Prostate gland (tissue), 2 donors: Measurements from ENCODE around the gene GIMAP5. TPM values are rescaled to one million over a fixed set of nuclear protein-coding genes. Genes with fewer than 3 reads are reported as not detected.

ENCODE experiments used
- DNase-seq: peaks from one replicate; pipeline ENCODE4 v3.0.0-alpha.2; 2019; ENCODE audit warnings: low spot score
- H3K27ac ChIP-seq, 2 donors: fragments of 200-600 bp; sonication (generic); 2 replicates each; pipeline ENCODE4 v1.5.1; 2017 to 2019
- H3K27me3 ChIP-seq: fragments of 200-600 bp; sonication (generic); replicated peaks from 2 replicates; pipeline ENCODE4 v1.5.1; 2019; ENCODE audit not compliant: insufficient read depth
- H3K36me3 ChIP-seq, 2 donors: fragments of 200-600 bp; sonication (generic); 1 replicate in 1 of 2; 2 replicates in 1 of 2; pipeline versions ENCODE4 v1.5.1 to v1.8.1; 2017 to 2019
- H3K4me1 ChIP-seq: fragments of 200-600 bp; sonication (generic); replicated peaks from 2 replicates; pipeline ENCODE4 v1.5.1; 2019
- H3K4me3 ChIP-seq, 2 donors: fragments of 200-600 bp; sonication (generic); 2 replicates each; pipeline ENCODE4 v1.5.1; 2017 to 2019
- H3K9me3 ChIP-seq: fragments of 200-600 bp; sonication (generic); 2 replicates; pipeline ENCODE4 v1.5.1; 2017
- POLR2A ChIP-seq: fragments of 450-650 bp; IDR thresholded peaks from one replicate; pipeline ENCODE4 v1.6.1; 2016; ENCODE audit warnings: antibody characterized with exemption, mild to moderate bottlenecking
- POLR2AphosphoS5 ChIP-seq: sonication (generic); formaldehyde crosslinking; IDR thresholded peaks from one replicate; pipeline ENCODE4 v1.6.1; 2017; ENCODE audit warnings: antibody characterized with exemption
- whole genome bisulfite sequencing: methylation state at CpG from one replicate; pipeline ENCODE4 v1.1.5; 2018; 5-methylcytosine and 5-hydroxymethylcytosine counted together
- intact Hi-C: fragments of 100-400 bp; cut with DNase I; formaldehyde crosslinking; loops from one replicate; pipeline ENCODE4 v1.14.2; 2022
- total RNA-seq, 2 donors: library from RNA; depleted of rRNA; stranded (reverse); fragments of >200 nt; gene quantifications; one replicate each; pipeline ENCODE4 v1.1.0, GENCODE V29; 2016
- TF ChIP-seq, protein P1 (sequence below), 4 experiments: fragments of 200-600 bp in 2 of 4; fragments of 450-650 bp in 2 of 4; sonication (generic) in 2 of 4; IDR thresholded peaks; 1 replicate in 3 of 4; 2 replicates in 1 of 4; pipeline ENCODE4 v1.5.1; 2016 to 2019; ENCODE audit warnings: antibody characterized with exemption in 4 of 4, mild to moderate bottlenecking in 2 of 4, moderate library complexity in 2 of 4

Gene GIMAP5
- total RNA-seq, 2 donors from 2014 or later = 11.1 to 15.1 TPM

DNA sequence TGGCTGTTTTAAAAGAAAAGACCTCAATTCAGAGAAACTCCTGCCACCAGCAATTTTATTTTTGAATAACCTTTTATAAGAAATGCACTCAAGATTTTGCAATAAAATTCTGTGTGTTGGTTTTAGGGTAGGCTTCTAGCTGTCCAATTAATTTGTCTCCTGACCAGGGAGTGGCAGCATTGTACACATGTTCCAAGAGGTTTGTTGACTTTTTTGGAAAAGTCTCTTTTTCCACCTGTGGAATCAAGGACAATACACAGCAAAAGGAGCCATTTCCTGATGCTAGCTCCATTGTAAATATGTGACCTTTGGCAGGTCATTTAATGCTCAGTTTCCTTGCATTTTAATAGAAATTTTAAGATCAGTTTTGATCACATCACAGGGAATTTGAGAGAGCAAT, 1.8 kb downstream of the GIMAP5 start:
- Histone ChIP-seq H3K36me3 (no peaks in the 10 kb centered on the region), H3K9me3 (no peaks in the 10 kb centered on the region), H3K4me1 (no peaks in the 10 kb centered on the region), H3K4me3 (peak overlapping the region; percentile 17 to 26), H3K27me3 (no peaks in the 10 kb centered on the region), H3K27ac (peak overlapping the region in 1 of 2 donors; percentile 15)
- intact Hi-C loops = no loop called here
- no peak for TF ChIP-seq POLR2A
- TF ChIP-seq, protein P1, sequence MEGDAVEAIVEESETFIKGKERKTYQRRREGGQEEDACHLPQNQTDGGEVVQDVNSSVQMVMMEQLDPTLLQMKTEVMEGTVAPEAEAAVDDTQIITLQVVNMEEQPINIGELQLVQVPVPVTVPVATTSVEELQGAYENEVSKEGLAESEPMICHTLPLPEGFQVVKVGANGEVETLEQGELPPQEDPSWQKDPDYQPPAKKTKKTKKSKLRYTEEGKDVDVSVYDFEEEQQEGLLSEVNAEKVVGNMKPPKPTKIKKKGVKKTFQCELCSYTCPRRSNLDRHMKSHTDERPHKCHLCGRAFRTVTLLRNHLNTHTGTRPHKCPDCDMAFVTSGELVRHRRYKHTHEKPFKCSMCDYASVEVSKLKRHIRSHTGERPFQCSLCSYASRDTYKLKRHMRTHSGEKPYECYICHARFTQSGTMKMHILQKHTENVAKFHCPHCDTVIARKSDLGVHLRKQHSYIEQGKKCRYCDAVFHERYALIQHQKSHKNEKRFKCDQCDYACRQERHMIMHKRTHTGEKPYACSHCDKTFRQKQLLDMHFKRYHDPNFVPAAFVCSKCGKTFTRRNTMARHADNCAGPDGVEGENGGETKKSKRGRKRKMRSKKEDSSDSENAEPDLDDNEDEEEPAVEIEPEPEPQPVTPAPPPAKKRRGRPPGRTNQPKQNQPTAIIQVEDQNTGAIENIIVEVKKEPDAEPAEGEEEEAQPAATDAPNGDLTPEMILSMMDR (IDR thresholded peaks at IDR 0.05) = peak in 1 of 4 experiments; percentile 8
- no peak for DNase-seq

DNA sequence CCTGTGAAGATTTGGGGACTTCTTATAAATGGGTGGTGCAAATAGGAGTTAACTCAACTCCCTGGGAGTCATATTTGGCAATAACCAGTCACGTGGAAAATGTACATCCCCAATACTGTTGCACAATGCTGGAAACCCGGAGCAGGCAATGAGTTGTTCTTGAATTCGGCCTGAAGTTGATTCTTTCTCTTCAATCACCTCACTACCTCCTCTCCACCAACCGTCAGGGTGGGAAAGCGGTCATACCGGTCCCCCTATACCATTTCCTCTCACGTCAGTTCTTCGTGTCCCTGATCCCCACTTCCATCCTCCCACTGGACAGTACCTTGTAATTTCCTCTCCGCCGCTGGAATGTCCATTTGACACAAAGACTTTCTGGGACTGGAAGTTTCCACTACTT, 2.8 kb downstream of the GIMAP5 start:
- Histone ChIP-seq H3K4me1 (no peaks in the 10 kb centered on the region), H3K9me3 (no peaks in the 10 kb centered on the region), H3K27me3 (no peaks in the 10 kb centered on the region), H3K36me3 (no peaks in the 10 kb centered on the region), H3K27ac (no peak overlapping the region), H3K4me3 (no peak overlapping the region)
- 92% methylated on average over 10 of the region's 10 CpGs for WGBS
- DNase-seq = no peak
- TF ChIP-seq, protein P1 (IDR thresholded peaks at IDR 0.05) = no peak
- TF ChIP-seq POLR2AphosphoS5 = no peak
- TF ChIP-seq POLR2A = no peak
- intact Hi-C loops = no loop called here

DNA sequence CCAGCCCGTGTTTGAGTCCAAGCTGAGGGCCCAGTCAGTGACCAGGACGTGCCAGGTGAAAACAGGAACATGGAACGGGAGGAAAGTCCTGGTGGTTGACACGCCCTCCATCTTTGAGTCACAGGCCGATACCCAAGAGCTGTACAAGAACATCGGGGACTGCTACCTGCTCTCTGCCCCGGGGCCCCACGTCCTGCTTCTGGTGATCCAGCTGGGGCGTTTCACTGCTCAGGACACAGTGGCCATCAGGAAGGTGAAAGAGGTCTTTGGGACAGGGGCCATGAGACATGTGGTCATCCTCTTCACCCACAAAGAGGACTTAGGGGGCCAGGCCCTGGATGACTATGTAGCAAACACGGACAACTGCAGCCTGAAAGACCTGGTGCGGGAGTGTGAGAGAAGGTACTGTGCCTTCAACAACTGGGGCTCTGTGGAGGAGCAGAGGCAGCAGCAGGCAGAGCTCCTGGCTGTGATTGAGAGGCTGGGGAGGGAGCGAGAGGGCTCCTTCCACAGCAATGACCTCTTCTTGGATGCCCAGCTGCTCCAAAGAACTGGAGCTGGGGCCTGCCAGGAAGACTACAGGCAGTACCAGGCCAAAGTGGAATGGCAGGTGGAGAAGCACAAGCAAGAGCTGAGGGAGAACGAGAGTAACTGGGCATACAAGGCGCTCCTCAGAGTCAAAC, 5.2 kb downstream of the GIMAP5 start:
- DNase-seq = no peak
- Histone ChIP-seq H3K27ac (no peak overlapping the region), H3K36me3 (no peaks in the 10 kb centered on the region), H3K9me3 (no peaks in the 10 kb centered on the region), H3K4me3 (no peak overlapping the region), H3K4me1 (no peaks in the 10 kb centered on the region), H3K27me3 (no peaks in the 10 kb centered on the region)
- WGBS = 92% methylated on average over 14 of the region's 14 CpGs
- intact Hi-C loops = no loop called here
- TF ChIP-seq, protein P1 (IDR thresholded peaks at IDR 0.05) = no peak
- TF ChIP-seq POLR2A = no peak
- no peak for TF ChIP-seq POLR2AphosphoS5

DNA sequence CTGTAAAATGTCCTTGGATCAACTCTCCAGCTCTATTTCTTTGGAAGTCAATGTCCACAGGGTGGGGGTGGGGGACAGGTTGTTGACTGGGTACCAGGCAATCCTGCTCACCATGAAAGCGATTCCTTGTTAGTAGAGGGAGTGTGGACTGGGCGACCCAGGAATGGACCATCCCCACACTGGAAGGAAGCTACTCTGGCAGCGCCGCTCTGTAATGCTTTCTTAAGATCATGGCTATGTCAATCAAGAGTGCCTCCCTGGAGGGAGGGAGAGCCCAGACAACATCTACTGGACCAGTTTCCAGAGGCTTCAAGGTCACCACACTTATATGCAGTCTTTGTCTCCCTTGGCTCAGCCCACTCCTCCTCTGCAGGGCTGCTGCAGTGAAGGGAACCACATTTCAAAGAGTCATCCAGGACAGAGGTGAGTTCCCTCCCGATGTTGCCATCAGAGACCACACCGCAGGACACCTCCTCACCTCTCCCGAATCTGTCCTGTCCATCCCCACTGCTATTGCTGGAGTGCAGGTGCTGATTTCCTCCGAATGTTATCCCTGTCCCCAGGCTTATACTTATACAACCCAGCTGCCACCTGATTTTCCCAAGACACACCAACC, 6.9 kb downstream of the GIMAP5 start:
- no peak for DNase-seq
- 87% methylated on average over 8 of the region's 8 CpGs for WGBS

DNA sequence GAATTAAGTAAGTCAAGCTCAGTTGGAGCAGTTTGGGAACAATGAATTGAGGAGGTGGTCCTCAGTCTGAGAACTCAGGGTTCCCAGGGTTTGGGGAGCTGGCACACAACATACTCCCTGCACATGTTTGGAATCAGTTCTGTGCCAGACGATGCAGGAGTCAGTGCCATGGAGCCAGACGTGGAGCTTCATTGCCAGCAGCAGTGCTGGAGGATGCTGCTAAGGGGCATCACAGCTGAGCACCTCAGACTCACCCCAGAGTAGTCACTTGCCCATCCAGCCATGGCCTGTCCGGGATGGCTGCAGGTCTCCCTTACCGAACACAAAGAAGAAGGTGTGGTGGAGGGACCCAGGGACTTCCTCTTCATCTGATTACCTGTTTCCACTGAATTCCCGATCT, 7.9 kb downstream of the GIMAP5 start:
- Histone ChIP-seq H3K4me1 (no peaks in the 10 kb centered on the region), H3K4me3 (no peak overlapping the region), H3K27me3 (no peaks in the 10 kb centered on the region), H3K36me3 (no peaks in the 10 kb centered on the region), H3K9me3 (no peaks in the 10 kb centered on the region), H3K27ac (no peak overlapping the region)
- WGBS = 90% methylated on average over 5 of the region's 5 CpGs
- intact Hi-C loops = no loop called here
- DNase-seq = no peak
- no peak for TF ChIP-seq POLR2A

More for the DNA sequence above, 6.9 kb downstream of the GIMAP5 start:
- intact Hi-C loops = no loop called here
- no peaks in the 10 kb centered on the region for H3K27me3 ChIP-seq
- no peak for TF ChIP-seq POLR2A
- H3K27ac ChIP-seq = no peak overlapping the region
- H3K4me1 ChIP-seq = no peaks in the 10 kb centered on the region
- H3K9me3 ChIP-seq = no peaks in the 10 kb centered on the region
- H3K36me3 ChIP-seq = no peaks in the 10 kb centered on the region
- no peak overlapping the region for H3K4me3 ChIP-seq

DNA sequence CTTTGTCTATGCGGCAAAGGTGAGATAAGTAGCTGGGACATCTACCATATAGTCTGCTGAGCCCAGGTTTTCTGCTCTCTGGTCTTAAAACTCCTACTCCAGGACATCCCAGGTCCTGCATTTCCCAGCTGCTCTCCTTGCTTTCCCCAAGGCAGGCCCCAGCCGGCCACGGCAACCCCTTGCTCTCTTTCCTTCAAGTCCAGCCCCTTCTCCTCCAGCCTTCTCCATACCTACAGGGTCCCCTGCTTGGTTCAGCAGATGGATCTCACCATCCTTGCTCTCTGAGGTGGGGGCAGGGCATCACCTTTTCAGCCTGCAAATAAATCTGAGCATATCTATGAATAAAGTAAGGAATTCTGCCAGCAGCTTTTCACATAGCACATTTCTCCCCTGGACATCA, 8.7 kb downstream of the GIMAP5 start:
- no peaks in the 10 kb centered on the region for H3K36me3 ChIP-seq
- no peak for TF ChIP-seq POLR2AphosphoS5
- no peak for TF ChIP-seq POLR2A
- TF ChIP-seq, protein P1 (IDR thresholded peaks at IDR 0.05) = no peak
- no peak for DNase-seq
- H3K4me3 ChIP-seq = no peak overlapping the region
- 63% methylated on average over 3 of the region's 3 CpGs for WGBS
- H3K9me3 ChIP-seq = no peaks in the 10 kb centered on the region
- no peaks in the 10 kb centered on the region for H3K27me3 ChIP-seq
- intact Hi-C loops = no loop called here
- H3K27ac ChIP-seq = no peak overlapping the region
- no peaks in the 10 kb centered on the region for H3K4me1 ChIP-seq
